ENCODE data around the gene MECR.

The MECR gene

DNA sequence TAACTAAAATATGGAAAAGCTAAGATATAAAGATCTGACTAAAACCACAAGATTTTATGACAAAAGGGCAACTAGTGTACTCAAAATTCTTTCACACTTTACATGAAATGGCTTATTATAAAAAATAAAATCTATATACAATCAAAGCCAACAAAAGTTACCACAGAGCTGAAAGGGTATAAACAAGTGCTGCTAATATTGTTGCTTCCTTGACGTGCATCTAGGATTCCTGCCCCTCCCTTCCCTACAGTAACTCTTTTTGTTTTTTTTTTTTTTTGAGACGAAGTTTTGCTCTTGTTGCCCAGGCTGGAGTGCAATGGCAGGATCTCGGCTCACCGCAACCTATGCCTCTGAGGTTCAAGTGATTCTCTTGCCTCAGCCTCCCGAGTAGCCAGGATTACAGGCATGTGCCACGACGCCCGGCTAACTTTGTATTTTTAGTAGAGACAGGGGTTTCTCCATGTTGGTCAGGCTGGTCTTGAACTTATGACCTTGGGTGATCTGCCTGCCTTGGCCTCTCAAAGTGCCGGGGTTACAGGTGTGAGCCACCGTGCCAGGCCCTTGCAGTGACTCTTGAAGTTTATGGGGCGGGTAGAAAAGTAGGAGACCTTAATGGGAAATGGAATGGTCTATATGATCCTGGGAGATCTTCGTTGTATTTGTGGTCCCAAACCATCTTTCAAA lies 53.6 kb downstream of the MECR start:
- no peak for TF ChIP-seq CTCF (IDR thresholded peaks at IDR 0.05; ENCODE audit: low read depth, low read length, missing control alignments)
- H3K4me3 ChIP-seq (replicated peaks; ENCODE audit: low read depth, low read length) = no peak overlapping the region
- no peak for DNase-seq (ENCODE audit: extremely low read depth, low read depth)

- H3K4me3 ChIP-seq (replicated peaks; ENCODE audit: low read depth, low read length) = no peak overlapping the region
- TF ChIP-seq CTCF (IDR thresholded peaks at IDR 0.05; ENCODE audit: low read depth, low read length, missing control alignments) = no peak
- no peak for DNase-seq (ENCODE audit: extremely low read depth, low read depth)
These were observed 54.2 kb downstream of the MECR start for GRCh38 chr1:29176576-29176975.

DNA sequence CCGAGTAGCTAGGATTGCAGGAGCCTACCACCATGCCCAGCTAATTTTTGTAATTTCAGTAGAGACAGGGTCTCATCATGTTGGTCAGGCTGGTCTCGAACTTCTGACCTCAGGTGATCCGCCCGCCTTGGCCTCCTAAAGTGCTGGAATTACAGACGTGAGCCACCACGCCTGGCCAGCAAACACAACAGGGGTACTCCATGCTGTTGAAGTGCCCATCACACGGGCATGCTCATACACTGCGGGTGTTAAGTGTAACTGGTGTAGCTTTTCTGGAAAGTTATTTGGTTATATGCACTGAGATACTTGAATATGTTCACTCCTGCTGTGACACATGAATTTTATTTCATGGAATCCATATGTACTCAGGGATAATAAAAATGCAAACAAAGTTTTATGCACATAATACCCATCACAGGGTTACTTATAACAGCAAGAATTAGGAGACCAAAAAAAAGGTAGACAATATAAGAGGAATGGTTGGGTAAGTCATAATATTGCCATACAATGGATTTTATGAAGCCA lies 58.3 kb downstream of the MECR start:
- no peak for TF ChIP-seq CTCF (IDR thresholded peaks at IDR 0.05; ENCODE audit: low read depth, low read length, missing control alignments)
- no peak overlapping the region for H3K4me3 ChIP-seq (replicated peaks; ENCODE audit: low read depth, low read length)
- DNase-seq (ENCODE audit: extremely low read depth, low read depth) = no peak

- TF ChIP-seq CTCF (IDR thresholded peaks at IDR 0.05; ENCODE audit: low read depth, low read length, missing control alignments) = no peak
- DNase-seq (ENCODE audit: extremely low read depth, low read depth) = no peak
- no peak overlapping the region for H3K4me3 ChIP-seq (replicated peaks; ENCODE audit: low read depth, low read length)
These were observed 59.2 kb downstream of the MECR start for GRCh38 chr1:29171521-29171920.

DNA sequence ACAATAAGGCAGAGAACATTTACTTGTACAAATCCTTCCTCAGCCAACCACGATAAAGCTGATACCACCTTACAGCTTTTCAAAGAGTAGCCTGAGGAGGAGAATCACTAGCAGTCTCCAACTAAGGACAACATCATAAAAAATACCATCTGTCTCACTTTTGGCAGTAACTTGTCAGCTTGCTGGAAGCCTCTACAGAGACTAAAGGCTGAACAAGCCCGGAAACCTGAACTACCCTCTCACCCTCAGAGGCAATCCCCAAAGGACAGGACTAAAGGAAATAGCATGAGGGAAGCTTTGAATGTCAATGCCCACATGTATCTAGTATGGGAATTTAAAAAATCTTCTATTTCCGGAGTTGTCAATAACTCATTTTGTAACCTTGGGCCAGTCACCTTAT lies 59.6 kb downstream of the MECR start:
- H3K4me3 ChIP-seq (replicated peaks; ENCODE audit: low read depth, low read length) = no peak overlapping the region
- no peak for TF ChIP-seq CTCF (IDR thresholded peaks at IDR 0.05; ENCODE audit: low read depth, low read length, missing control alignments)
- no peak for DNase-seq (ENCODE audit: extremely low read depth, low read depth)

GRCh38 chr1:29169976-29170375 lies 60.8 kb downstream of the MECR start:
- H3K4me3 ChIP-seq (replicated peaks; ENCODE audit: low read depth, low read length) = no peak overlapping the region
- DNase-seq (ENCODE audit: extremely low read depth, low read depth) = no peak
- no peak for TF ChIP-seq CTCF (IDR thresholded peaks at IDR 0.05; ENCODE audit: low read depth, low read length, missing control alignments)

- DNase-seq (ENCODE audit: extremely low read depth, low read depth) = no peak
- no peak overlapping the region for H3K4me3 ChIP-seq (replicated peaks; ENCODE audit: low read depth, low read length)
- TF ChIP-seq CTCF (IDR thresholded peaks at IDR 0.05; ENCODE audit: low read depth, low read length, missing control alignments) = no peak
These were observed 62.8 kb downstream of the MECR start for GRCh38 chr1:29167904-29168303.

Measured in HFF-Myc (cell line).